ENCODE data around the gene RPL32.

DNA sequence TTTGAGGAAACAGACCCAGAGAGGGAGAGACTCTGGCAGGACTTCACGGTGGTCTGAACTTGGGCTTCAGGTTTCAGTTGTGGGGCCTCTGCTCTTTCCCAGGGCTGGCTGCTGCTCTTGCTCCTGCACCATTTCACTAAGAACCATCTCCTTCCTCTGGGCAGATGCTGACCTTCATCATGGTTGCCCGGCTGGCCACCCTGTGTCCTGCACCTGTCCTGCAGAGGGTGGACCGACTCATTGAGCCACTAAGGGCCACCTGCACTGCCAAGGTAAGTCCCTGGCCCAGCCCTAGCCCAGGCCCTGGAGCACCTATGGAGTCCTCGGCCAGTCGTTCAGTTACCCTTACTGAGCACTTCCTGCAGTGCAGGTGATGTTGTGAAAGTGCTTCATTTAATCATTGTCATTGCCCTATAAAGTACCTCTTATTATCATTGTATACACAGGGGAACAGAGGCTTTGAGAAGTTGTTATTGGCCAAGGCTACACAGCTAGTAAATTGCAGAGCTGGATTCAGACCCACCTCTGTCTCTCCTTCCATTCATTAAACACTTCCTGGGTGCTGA, 10.0 kb downstream of the RPL32 start:
- TF ChIP-seq EZH2 (IDR thresholded peaks at IDR 0.05; ENCODE audit: insufficient read depth, poor library complexity, severe bottlenecking) = no peak
- no peak for TF ChIP-seq EZH2phosphoT487 (IDR thresholded peaks at IDR 0.05; ENCODE audit: insufficient read depth, low read depth)
